NB4 (cell line): ENCODE results near the gene ADAMTSL3.

Experiments used
- DNase-seq: peaks from one replicate; pipeline ENCODE4 v3.0.0; 2010; ENCODE audit warnings: low read depth
- H3K4me3 ChIP-seq: one replicate; pipeline ENCODE4 v1.5.1; 2011; ENCODE audit warnings: mild to moderate bottlenecking, low read depth, low read length, moderate library complexity
- MAX ChIP-seq: IDR thresholded peaks from 2 replicates; pipeline ENCODE4 v1.6.1; 2011; ENCODE audit warnings: low read depth, low read length
- MYC ChIP-seq: IDR thresholded peaks from 2 replicates; pipeline ENCODE4 v1.6.1; 2011; ENCODE audit warnings: low read depth, low read length
- POLR2A ChIP-seq: IDR thresholded peaks from 2 replicates; pipeline ENCODE4 v1.6.1; 2011; ENCODE audit warnings: mild to moderate bottlenecking; ENCODE audit not compliant: insufficient read length; ENCODE audit errors: extremely low read depth
- TF ChIP-seq, protein P1 (sequence below): IDR thresholded peaks from one replicate; pipeline ENCODE4 v1.5.1; 2012; ENCODE audit warnings: low read depth, low read length

Gene ADAMTSL3

DNA sequence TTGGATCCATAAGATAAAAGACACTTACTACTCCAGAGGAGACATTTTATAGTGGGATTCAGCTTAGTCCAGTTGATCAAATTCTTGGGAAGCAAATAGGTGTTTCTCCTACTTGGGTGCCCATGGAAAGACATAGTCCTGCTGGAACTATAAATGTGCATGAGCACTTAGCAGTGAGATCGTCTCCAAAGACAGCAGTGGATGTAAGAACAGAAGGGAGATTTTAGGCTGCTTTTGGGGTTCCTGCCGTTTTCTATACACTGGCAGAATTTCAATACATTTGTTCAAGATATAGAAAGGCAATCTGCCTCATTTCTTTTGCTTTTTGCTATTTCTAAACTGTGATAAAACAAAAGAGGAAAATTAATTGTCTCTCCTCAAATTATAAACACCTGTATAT lies 234.0 kb downstream of the ADAMTSL3 start:
- no peak for DNase-seq
- TF ChIP-seq MAX (no peak), POLR2A (no peak), MYC (no peak)
- TF ChIP-seq, protein P1, sequence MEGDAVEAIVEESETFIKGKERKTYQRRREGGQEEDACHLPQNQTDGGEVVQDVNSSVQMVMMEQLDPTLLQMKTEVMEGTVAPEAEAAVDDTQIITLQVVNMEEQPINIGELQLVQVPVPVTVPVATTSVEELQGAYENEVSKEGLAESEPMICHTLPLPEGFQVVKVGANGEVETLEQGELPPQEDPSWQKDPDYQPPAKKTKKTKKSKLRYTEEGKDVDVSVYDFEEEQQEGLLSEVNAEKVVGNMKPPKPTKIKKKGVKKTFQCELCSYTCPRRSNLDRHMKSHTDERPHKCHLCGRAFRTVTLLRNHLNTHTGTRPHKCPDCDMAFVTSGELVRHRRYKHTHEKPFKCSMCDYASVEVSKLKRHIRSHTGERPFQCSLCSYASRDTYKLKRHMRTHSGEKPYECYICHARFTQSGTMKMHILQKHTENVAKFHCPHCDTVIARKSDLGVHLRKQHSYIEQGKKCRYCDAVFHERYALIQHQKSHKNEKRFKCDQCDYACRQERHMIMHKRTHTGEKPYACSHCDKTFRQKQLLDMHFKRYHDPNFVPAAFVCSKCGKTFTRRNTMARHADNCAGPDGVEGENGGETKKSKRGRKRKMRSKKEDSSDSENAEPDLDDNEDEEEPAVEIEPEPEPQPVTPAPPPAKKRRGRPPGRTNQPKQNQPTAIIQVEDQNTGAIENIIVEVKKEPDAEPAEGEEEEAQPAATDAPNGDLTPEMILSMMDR = no peak

DNA sequence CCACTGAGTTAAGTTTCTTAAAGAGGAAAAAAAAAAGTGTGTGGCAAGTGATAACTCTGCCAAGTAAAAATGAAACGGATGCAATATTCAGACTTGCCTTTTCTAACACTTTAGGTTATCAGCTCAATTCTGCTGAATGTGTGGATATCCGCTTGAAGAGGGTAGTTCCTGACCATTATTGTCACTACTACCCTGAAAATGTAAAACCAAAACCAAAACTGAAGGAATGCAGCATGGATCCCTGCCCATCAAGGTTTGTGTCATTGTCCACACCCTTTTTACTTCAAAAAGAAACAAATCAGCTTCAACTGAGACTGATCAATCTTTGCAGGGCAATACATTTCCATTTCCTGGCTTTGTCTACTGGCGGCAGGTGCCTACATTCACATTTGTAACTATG lies 236.1 kb downstream of the ADAMTSL3 start:
- TF ChIP-seq, protein P1 = no peak
- TF ChIP-seq POLR2A = no peak
- no peak for TF ChIP-seq MAX
- TF ChIP-seq MYC = no peak
- no peak for DNase-seq
- H3K4me3 ChIP-seq = no peak overlapping the region

More for the DNA sequence above, 234.0 kb downstream of the ADAMTSL3 start:
- no peak overlapping the region for H3K4me3 ChIP-seq

DNA sequence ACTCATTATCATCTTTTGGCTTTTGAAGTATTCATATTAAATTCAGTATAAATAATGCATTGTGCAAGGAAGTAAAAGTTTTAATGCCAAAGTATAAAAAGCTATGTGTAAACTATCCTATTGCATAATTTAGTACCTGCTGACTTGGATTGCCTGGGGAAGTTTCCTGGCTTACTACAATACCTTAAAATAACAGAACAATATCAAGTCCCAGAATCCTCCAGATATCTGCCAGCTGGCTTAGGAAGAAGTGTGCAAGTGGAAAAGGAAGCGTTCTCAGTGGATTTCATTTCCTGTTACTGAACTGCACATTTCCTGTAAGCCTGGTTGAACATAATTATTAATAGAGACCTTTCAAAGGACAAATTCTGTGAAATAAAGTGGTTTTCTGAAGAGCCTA lies 236.7 kb downstream of the ADAMTSL3 start:
- no peak for TF ChIP-seq MYC
- TF ChIP-seq, protein P1 = no peak
- TF ChIP-seq MAX = no peak
- no peak for TF ChIP-seq POLR2A
- DNase-seq = no peak
- H3K4me3 ChIP-seq = no peak overlapping the region

DNA sequence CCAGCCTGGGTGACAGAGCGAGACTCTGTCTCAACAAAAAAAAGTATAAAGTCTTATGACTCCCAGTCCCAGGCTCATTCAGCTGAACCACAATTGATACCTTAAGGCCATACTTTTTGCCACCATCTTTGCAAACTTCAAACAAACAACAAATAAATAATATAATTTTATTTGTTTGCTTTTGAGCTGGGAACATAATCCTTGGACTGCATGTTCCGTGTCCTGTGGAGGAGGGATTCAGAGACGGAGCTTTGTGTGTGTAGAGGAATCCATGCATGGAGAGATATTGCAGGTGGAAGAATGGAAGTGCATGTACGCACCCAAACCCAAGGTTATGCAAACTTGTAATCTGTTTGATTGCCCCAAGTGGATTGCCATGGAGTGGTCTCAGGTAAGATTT lies 238.6 kb downstream of the ADAMTSL3 start:
- no peak for TF ChIP-seq MAX
- TF ChIP-seq, protein P1 = no peak
- no peak for TF ChIP-seq POLR2A
- no peak for TF ChIP-seq MYC
- no peak for DNase-seq
- H3K4me3 ChIP-seq = no peak overlapping the region

DNA sequence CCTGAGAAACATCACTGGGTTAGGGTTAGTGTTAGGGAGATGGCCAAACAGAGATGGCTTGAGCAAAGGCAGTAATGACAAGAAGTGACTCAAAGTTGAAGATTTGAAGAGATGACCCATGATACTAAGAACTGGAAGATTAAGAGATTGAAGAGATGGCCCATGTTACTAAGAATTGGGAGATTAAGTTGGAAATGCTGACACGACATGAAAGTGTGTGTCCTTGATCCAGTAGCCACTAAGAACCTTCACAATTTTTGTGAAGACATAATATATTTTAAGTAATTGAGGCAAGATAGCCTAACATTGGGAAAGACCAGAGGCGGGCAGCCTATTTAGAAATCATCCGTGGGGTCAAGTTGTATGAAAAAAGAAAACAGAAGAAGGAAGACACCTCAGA lies 239.4 kb downstream of the ADAMTSL3 start:
- H3K4me3 ChIP-seq = no peak overlapping the region
- no peak for DNase-seq
- TF ChIP-seq, protein P1 = no peak
- TF ChIP-seq MAX (no peak), MYC (no peak), POLR2A (no peak)

- DNase-seq = no peak
- H3K4me3 ChIP-seq = no peak overlapping the region
- TF ChIP-seq, protein P1 = no peak
- no peak for TF ChIP-seq MAX
- no peak for TF ChIP-seq POLR2A
- no peak for TF ChIP-seq MYC
Measured at GRCh38 chr15:83897037-83897436, 243.1 kb downstream of the ADAMTSL3 start.
